Measurements from ENCODE around the gene SPDYE16.
"Not testable (repeated sequence)": the region's sequence is repeated elsewhere in the genome, so short reads cannot be mapped to it uniquely, and the experiment has no call there.

Gene SPDYE16

GRCh38 chr7:76503244-76503643, 39.9 kb downstream of the SPDYE16 start:
- DNase-seq, result not testable (repeated sequence)

DNA sequence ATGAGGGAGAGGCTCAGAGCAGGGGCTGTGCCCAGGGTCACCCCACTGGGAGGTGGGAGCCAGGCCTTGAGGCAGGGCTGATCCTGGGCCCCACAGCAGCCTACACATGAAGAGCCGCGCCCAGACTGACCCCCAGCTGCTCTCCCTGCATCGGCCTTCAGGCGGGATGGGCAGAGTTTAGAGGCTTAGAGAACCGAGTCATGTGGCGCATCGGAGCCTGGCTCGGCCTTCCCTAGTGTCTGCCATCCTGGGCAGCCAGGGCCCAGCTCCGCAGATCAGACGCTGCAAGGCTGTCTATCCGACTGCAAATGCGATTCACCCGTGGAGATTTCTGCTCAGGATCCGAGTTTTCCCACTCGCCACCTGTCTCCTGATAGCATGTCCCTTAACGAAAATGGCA, 40.3 kb downstream of the SPDYE16 start:
- DNase-seq, result not testable (repeated sequence)

- DNase-seq, result not testable (repeated sequence)
These were observed 40.9 kb downstream of the SPDYE16 start for GRCh38 chr7:76502224-76502623.

DNA sequence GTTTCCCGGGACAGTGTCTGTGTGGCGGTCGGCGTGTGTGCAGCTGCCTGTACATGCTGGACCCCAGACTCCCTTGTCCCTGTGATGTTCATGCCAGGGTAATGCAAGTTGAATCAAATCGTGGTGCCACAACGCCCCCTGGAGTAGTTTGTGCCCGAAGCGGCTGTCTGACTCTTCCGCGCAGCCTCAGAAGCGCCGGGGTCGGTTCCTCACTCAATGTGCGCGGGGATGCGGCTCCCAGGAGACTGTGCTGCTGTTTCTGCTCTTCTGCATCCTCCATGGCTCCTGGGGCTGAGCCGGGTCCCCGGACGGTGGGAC, 43.2 kb downstream of the SPDYE16 start:
- not testable (repeated sequence) for DNase-seq

DNA sequence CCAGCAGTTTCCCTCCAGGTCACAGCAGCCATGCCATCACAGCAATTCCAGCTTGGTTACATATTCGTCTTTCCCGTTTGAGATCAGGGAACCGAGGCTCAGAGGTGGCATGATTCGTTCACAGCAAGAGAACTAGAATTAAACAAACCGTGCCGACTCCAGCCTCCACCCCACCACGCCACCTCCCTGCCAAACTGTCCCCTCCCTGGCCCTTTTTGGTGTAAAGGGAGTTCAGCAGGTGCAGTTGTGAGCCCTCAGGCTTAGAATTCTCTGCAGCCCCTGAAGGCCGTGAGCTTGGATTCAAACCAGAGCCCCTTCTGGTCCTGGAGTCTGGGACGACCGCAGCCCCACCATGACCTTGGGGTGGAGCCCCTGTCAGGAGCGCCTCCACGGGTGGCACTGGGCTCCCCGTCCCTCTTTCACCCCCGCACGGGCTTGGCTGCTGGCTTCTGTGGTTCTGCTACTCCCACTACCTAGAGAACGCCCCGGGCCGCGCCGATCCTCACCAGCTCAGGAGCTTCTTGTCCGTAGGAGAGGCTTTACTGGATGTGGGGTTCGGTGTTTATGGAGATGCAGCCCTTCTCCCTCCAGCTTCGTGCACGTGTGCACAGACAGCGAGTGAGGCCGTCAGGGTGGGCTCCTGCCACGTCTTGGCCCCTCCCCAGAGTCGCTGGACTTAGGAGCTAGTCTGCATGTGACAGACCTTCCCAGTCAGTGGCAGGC, 43.7 kb downstream of the SPDYE16 start:
- DNase-seq, result not testable (repeated sequence)

GRCh38 chr7:76498583-76499200, 44.4 kb downstream of the SPDYE16 start:
- DNase-seq, result not testable (repeated sequence)

- not testable (repeated sequence) for DNase-seq
These were observed 45.0 kb downstream of the SPDYE16 start for GRCh38 chr7:76497918-76498582.

DNA sequence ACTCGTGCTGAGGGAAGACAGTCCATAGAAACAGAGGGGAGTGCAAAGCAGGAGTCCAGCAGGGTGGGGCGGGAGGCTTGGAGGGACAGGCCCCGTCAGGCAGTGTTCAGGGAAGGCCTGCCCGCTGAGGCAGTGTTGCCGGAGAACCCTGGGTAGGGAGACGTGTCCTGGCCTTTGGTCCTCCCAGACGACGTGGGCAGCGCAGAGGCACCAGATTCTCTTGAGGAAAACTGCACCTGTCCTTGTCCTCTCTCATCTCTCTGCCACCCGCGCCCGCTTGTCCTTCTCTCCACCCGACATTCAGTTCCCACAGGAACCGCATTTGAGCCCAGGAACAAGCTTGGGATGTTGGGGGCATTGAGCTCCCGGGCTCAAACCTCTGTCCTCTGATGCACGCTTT, 47.4 kb downstream of the SPDYE16 start:
- not testable (repeated sequence) for DNase-seq

DNA sequence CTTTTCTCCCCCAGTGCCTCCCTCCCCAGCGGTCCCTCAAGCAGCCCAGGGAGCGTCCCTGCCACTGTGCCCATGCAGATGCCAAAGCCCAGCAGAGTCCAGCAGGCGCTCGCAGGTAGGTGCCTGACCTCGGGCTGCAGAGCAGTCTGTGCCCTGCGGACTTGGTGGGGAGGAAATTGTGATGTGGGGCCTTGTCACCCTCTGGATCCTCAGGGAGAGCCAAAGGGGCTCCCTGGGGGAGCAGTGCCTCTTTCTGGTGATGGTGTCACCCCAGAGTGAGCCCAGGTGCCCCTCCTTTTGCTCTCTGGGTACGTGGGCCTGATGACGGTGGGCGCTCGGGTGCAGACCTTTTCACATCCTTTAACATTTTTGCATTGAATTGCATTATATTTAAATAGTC, 51.0 kb downstream of the SPDYE16 start:
- not testable (repeated sequence) for DNase-seq

- not testable (repeated sequence) for DNase-seq
These were observed 55.1 kb downstream of the SPDYE16 start for GRCh38 chr7:76487969-76488368.

DNA sequence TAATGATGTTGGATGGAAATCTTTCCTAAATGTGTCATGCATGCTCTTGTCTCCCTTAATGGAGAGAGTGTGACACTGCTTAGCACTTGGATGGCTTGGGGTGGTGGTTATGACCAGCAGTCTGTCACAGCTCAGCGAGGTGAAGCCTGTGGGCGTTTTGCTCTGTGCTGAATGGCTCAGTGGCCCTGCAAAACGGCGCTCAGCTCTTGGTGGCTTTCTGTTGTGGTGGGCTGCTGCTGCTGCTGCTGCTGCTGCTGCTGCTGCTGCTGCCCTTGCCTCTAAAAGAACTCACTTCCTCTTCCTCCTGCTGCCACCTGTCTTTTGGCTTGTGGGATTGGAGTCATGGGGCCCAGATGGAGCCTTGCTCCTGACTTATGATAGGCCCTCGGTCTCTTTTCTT, 56.5 kb downstream of the SPDYE16 start:
- not testable (repeated sequence) for DNase-seq

GRCh38 chr7:76485822-76486610, 57.1 kb downstream of the SPDYE16 start:
- DNase-seq, result not testable (repeated sequence)

GRCh38 chr7:76484456-76484855, 58.6 kb downstream of the SPDYE16 start:
- not testable (repeated sequence) for DNase-seq

- not testable (repeated sequence) for DNase-seq
These were observed 60.0 kb downstream of the SPDYE16 start for GRCh38 chr7:76483081-76483480.

- not testable (repeated sequence) for DNase-seq
These were observed 60.4 kb downstream of the SPDYE16 start for GRCh38 chr7:76482660-76483059.
